Measurements from ENCODE around the gene DNM3.
A peak's percentile ranks its signal among the peaks of the same experiment; 100 is the strongest.

Gene DNM3

DNA sequence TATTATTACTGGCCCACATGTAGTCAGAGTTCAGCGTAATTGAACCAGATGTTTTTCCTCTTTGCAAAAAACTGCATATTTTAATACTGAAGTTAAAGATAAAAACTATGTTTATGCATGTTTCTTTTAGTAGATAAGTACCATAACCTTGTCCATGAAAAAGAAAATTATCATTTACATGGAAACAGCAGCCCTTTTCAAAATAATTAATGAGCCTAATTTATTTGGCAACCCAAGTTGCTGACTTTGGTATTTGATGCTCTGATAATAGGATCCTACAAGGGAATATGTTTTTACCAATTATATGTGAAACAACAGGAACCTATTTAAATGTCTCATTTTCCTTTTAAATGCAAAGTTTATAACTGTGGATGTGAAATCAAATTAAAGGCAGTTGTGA lies 297.9 kb downstream of the DNM3 start:
- DNase-seq (ENCODE audit: low read depth, low spot score) = no peak

DNA sequence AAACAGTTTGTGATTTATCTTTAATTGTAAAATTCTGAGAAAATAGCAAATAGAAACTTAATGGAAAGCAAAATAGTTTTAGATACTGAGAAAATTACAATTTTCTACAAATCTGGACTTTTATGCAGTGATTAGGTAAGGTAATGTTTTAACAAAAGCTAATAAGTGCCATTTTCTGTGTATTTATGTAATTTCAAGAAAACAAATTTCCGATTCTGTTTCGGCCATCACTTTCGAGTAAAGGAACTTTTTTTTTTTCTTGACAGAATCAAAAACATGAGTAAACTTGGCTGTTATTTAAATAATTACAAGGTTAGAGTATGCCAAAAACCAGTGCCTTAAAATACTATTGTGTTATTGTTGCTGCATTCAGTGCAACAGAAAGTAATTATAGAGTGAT lies 298.8 kb downstream of the DNM3 start:
- DNase-seq (ENCODE audit: low read depth, low spot score) = no peak

DNA sequence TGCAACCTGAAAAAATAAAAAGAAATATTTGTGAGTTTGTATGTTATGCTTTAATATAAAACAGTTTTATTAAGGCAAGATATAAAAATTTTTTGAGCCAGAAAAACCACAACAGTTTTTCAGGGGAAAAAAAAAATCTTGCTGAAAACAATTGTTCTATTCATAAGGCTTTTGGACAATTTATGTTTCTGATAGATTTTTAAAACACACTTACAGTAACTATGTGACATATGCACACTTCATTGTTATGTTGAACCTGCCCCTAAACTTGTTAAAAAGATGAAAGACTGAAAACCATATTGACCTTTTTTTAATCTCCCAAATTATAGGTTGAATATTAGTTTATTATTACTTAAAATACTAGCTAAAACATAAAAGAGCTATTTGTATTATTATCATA lies 299.3 kb downstream of the DNM3 start:
- no peak for DNase-seq (ENCODE audit: low read depth, low spot score)

DNA sequence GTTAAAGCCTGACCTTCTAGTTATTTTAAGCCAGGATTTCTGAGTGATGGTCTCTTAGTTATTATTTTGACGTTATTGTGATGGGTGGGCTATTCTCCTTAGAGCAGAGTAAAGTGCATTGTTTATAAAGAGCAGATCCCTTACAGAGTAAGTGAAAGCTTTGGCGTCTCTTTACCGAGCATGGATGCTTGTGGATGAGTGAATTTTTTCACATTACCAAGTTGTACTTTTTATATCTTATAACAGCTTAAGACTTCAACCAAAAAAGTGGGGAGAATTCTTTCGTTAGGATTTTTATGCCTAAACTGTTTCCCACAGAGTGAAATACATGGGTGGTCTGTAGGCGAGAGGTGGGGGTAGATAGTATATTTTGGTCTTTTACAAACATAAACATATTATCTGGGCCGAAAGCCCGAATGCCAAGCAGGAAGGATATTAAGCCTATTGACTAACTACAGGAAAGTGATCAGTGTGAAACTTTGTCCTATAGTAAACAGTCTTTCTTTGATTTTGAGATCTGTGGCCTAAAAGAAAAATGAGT lies 300.1 kb downstream of the DNM3 start:
- DNase-seq (ENCODE audit: low read depth, low spot score) = no peak

DNA sequence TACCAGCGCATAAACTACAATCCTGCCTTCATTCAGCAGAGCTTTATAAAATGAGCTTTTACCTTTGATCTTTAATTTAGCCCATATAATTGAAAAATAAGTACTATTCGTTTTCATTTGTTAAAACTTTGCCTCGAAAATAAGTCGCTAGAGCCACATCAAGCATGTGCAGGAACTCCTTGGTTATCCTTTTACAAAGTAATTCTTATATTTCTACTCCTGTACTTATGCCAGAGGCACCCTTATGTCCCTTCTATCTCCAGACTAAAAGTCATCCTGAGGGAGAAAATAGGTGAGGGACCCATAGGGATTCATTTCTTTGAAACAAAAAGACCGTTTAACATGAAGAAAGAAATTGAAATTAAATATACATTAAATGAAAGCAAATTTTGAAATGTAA lies 301.0 kb downstream of the DNM3 start:
- no peak for DNase-seq (ENCODE audit: low read depth, low spot score)

DNA sequence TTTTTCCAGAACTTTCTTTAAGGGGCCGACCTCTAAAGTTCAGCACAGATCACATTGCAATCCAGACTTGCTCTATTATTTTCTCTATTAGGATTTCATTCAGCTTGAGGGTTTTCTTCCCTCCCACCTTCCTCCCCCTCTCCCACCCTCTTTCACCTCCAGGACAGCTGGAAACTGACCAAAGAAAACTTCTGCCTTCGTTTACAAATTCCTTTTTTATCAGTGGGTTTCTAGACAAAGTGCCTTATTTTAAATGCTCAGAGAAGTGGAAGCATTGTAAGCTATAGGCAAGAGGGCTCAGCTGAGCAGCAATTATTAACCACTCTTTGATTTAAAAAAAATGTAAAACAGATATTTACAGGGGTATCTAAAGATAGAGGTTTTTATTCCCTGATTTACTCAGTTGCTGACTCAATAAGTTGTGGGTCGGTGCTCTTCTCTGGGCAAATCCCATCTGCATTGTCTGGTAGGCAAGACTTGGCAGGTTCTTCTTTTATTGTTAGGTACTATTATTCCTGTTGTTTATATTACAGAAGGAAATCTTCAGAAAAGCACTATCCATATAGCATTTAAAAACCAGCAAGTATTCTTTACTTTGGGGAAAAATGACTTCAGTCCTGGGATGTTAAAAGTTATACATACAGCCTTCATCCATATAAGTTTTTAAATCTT lies 302.2 kb downstream of the DNM3 start:
- peak; percentile 63 for DNase-seq (ENCODE audit: low read depth, low spot score)

DNA sequence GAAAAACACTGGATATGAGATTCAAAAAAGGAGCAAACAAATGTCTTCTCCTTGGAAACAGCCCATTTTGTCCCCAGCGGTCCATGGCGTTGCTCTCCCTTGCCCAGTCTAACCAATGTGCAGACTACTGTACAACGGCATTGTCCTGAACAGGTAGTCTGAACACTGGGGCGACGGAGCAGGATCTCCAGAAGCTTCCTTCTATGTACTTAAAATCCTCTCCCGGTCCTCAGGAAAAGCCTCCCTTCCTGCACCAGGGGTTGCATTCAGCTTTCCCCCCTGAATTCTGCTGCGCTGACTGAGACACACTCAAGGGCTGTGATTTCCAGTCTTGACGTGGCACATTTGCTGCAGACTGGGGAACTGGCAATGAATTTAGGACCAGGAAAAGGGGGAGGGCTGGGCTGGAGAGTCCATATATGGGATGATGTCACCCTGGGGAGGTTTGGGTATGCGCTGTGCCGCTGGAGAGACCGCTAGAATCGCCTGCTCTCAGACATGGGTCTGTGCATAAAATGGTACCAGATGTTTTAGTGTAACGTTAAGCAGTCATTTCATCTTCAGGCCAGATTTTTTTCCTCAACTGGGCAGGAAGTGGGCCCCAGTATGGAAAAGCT lies 303.3 kb downstream of the DNM3 start:
- DNase-seq (ENCODE audit: low read depth, low spot score) = peak; percentile 89

DNA sequence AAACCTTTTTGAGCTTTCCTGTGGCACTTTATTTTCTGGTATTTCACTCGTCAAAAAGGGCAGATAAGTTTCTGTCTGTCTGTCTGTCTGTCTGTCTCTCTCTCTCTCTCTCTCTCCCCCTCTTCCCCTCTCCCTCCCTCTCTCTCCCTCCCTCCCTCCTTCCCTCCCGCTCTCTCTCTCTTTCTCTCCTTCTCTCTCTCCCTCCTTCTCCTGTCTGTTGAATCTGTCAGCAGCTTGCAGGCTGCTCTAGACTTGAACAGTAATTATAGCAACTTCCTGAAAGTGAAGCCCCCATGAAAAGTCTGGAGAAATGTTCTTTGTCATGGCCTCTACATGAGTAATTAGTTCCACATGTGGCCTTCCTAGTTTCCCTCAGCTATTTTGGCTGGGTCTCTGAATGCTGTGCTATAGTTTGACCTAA lies 303.9 kb downstream of the DNM3 start:
- DNase-seq (ENCODE audit: low read depth, low spot score) = peak; percentile 41

DNA sequence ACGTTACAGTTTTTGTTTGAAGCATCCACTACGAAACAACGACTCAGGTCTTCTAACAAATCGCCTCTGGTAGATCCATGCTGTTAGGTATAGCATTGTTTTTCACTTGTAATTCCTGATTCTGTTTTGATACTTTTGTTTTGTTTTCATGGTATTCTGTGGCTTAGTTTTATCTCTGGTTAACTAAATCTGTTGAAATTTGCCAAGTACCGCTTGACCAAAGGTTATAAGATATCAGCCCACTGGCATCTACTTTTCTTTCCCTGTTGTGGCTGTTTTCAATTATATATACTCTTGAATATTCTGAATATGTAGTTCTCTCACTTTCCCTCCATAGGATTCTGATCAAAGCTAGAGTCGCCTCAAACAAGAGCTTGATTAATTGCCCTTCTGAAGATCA lies 304.4 kb downstream of the DNM3 start:
- no peak for DNase-seq (ENCODE audit: low read depth, low spot score)

DNA sequence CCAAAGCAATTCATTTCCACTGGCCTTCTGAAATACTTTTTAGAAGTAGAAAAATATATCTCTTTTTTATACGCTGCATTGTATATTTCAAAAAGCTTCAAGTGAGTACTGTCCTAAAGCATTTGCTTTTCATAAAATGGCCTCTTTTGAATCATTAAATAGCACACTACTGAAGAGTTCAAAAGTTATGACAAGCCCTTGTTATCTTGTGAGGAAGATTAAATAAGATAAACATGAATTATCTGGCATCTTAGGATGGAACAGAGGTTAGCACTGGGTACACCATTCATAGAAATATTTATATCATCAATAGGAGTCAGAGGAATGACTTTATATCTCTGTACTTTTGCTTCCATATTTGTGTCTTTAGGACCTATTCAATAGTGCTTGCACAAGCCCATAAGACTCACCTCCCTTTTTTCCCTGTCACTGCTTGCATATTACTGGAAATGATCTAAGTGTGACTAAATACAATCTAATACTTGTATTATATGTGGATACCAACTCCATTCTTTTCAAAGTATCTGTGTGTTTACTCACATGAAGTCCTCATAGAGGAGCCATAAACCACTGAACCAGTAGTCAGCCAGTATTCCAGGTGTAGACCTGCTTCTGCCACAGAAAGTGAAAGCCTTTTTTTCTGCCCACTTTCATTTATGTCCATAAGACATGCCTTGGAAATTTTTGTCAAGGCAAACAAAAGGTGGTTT lies 305.0 kb downstream of the DNM3 start:
- DNase-seq (ENCODE audit: low read depth, low spot score) = no peak

DNA sequence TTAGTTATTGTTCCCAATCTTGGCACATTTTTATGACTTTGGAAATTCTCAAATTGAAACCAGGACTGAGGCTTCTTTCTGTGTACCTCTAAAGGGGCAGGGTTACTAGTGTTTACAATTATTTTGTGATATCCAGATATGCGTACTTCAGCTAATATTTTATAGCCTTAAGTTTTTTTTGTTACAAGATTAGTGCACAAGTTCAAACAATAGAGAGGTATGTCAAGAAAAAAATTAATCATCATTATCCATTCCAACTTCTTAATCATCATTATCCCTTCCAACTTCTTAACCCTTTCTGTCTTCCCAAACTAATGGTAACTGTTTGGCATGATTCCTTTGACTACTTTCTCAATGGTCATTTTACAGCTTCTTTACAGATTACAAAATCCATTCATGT lies 306.2 kb downstream of the DNM3 start:
- DNase-seq (ENCODE audit: low read depth, low spot score) = no peak

DNA sequence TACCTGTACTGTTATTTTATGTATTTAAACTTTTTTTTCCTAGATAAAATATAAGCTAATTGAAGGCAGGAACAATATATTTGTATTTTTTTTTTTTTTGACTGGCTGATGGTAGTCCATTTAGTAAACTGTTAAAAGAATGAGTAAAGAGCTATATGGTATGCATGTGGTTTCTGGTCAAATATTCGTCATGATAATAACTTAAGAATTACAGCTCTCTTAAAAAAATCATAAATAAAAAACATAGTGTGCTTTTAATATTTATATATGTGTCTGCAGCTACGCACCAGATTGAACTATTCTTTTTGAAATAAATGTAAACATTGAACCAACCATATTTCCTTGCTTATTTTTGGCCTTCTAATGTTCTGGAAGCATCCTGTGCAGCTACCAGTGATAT lies 306.9 kb downstream of the DNM3 start:
- no peak for DNase-seq (ENCODE audit: low read depth, low spot score)

DNA sequence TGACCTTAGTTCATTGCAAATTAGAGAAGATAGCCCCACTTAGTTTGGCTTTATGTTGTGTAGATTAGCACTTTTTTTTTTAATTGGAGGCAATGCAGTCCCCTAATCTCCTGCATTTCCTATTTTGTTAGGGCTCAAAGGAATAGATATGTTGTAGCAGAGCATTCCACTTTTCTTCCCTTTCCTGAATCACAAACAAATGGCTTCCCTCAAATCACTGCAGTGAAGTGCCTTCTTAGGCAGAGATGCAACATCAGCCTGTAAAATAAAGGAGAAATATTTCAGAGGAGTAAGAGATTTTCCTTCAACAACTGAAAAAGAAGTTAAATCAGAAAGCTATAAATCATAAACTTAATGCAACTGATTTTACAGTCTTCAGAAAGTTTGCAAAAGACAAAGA lies 307.4 kb downstream of the DNM3 start:
- DNase-seq (ENCODE audit: low read depth, low spot score) = no peak

DNA sequence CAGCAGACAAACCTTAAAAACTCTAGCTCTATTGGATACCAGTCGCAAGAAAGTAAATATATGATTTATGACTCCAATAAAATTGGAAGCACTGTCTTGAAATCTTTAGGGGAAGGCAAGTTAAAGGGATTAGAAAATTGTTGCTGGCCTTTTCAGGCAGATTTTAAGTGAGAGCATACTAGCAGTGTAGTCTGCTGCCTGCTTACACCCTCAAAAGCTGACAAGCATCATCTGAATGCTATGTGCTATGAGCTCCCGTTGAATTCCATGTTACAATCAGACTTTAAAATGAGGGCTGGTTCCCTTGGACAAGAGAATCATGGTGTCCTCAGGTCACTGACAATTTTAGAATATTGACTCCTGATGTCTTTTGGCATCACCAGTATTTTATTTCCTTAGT lies 308.0 kb downstream of the DNM3 start:
- no peak for DNase-seq (ENCODE audit: low read depth, low spot score)

DNA sequence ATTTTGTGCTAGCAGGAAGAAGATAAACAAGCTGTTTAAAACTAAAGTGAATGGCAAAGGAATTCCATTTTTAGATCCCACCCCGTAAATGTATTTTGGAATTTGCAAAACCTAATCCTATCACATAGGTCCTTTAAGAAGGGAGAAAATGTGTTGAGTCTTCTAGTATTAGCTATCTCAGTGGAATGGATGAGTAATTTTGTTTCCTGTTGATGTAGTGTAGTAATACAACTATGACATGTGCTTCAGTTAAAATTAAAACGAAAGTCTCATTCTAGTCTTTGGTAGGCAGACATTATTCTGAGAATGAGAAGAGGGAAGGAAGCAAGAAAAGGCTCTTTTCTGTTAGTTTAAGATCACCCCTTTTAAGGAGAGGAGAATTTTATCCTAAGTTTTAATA lies 313.3 kb downstream of the DNM3 start:
- no peak for DNase-seq (ENCODE audit: low read depth, low spot score)

DNA sequence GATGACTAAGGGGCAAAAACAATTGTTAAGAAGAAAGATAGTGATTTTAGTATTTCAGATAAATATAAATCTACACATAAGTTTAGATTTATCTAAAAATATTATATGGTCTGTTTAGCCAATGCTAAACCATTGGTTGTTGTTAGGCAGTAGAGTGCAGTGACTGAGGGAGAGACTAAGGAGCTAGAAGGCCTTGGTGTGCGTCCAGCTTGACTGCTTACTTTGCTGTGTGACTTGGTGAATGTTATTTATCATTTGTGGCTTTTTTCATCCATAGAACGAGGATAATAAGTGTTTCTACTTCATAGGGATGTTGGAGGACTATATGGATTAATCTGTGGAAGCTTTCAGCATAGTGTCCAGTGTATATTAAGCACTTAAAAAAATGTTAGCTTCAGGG lies 314.5 kb downstream of the DNM3 start:
- no peak for DNase-seq (ENCODE audit: low read depth, low spot score)

DNA sequence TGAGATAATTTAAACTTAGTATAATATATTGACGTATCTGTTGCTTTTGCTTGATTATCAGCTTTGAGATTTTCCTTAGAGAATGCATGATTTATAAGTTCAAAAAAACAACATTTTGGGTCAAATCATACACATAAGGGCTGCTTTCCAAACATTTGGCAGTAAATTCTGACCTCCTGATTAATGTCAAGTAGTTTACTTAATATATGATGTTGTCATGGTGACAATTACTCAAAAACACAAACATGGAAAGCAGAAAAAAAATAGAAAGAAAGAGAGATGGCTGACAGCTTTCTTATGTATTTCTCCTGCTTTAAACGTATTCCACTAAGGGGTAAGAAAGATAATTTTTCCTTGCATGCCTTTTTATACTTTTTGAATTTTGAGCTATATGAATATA lies 320.9 kb downstream of the DNM3 start:
- no peak for DNase-seq (ENCODE audit: low read depth, low spot score)

DNA sequence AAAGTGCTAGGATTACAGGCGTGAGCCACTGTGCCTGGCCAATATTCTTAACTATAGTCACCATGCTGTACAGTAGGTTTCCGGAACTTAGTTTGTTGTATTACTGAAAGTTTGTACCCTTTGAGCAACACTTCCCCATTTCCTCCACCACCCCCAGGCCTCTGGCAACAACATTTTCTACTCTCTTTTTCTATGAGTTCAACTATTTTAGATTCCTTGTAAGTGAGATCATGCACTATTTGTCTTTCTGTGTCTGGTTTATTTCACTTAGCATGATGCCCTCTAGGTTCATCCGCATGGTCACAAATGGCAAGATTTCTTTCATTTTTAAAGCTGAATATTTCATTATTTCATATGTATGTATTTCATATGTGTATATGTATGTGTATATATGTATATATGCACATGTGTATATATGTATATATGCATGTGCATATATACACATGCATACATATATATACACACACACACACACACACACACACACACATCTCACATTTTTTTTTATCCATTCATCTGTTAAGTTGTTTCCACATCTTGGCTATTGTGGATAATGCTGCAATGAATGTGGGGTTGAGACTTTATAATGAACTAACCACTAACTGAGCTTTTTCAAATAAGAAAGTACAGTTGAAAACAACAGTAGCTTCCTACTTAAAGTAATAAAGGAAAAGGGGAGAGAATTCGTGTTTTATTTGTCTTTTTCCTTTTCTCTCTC lies 322.4 kb downstream of the DNM3 start:
- no peak for DNase-seq (ENCODE audit: low read depth, low spot score)

DNA sequence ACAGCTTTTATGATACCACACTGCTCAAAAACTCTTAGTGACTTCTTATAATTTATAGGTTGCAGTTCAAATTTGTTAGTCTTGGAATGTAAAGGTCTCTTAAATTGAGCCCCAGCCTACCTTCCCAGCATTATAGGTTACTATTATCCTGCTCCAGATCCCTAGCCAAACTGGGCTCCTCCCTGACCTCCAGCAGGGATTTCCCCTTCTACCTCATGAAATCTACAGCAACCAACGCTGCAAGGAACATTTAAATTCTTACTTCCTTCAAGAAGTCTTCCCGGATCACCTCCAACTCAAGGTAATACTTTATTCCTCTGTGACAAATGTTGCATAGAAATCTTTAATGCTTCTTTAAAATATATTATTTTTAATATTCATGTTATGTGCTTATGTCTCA lies 324.1 kb downstream of the DNM3 start:
- DNase-seq (ENCODE audit: low read depth, low spot score) = no peak

DNA sequence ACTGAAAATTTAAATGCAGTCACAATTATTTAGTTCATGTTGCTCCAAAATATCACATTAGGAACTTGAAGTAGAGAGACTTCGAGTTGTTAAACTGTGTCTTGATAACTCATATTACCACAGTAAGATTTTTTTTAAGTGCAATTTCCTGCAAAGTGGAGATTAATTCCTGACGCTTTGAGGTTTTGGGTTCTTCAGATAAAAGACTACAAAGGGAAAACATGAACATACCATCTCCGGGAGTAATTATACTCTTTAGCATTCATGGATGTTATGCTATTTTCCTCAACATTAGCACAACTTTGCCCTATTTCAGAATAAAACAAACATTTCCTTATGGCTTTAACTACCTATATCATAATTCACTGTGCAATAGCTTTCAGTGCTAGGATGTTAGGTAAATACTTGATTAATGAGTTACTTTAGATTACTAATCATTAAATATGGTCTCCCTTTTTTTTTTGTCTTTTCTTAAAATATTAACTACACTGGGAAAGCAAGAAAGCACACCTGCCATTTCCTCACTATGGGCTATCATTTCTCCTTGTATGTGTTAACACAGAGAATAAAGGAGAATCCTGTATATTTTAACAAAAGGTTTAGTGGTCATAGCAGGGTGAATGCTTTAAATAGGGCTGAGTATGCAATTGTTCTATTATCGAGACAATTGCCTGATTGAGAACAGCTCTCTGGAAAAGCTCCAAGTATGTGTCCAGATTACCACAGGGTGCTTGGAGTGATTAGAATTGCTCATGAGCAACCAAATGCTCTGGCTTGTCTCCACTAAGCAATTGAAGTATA lies 326.7 kb downstream of the DNM3 start:
- no peak for DNase-seq (ENCODE audit: low read depth, low spot score)

DNA sequence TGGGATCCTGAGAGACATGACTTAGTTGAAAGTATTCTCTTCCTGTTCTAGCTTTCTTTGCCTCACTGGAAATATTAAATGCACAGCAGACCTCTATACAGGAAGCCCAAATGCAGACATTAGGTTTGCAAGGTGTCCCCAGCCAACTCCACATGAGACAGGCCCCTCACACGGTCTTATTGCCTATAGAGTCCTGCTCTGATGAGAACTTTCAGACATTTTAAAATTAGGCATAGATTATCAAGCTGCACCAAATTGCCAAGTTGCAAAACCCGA lies 327.2 kb downstream of the DNM3 start:
- DNase-seq (ENCODE audit: low read depth, low spot score) = no peak

DNA sequence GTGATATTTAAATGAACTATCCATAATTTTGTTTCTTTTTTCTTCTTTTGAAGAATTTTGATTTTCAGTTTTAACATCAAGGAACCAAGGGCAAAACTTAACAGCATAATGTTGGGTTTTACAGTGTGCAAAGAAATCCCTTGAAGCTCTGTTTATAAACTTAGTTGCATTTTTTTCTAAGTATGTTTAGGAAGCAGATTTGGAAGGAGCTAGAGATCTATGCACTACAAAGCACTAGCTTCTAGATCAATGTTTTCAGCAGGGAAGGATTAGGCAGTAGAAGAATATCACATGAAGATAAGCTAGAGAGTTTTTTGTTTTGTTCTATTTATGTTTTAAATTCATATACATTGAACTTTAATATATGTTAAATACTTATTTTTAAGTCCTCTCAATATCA lies 328.5 kb downstream of the DNM3 start:
- DNase-seq (ENCODE audit: low read depth, low spot score) = no peak

All from smooth muscle cell of the brain vasculature (primary cell).